Spleen (tissue), 11 donors: ENCODE results near the gene CNNM1. TPM values are rescaled to one million over a fixed set of nuclear protein-coding genes. Genes with fewer than 3 reads are reported as not detected.

Experiments used
- DNase-seq: peaks from one replicate; pipeline ENCODE4 v3.0.0-alpha.2; 2020
- H3K27ac ChIP-seq, 8 donors: fragments of 200-600 bp; sonication (generic) in 7 of 8; 1 replicate in 4 of 8; 2 replicates in 4 of 8; pipeline versions ENCODE4 v1.5.0 to v1.8.0; 2016 to 2021; ENCODE audit warnings: inconsistent platforms in 4 of 8, mild to moderate bottlenecking in 4 of 8, moderate library complexity in 1 of 8
- H3K27me3 ChIP-seq, 7 donors: fragments of 200-600 bp; sonication (generic) in 6 of 7; replicated peaks in 1 of 7; 1 replicate in 4 of 7; 2 replicates in 3 of 7; pipeline versions ENCODE4 v1.5.0 to v1.8.0; 2016 to 2021; ENCODE audit warnings: inconsistent platforms in 3 of 7, mild to moderate bottlenecking in 1 of 7
- H3K36me3 ChIP-seq, 6 donors: fragments of 200-600 bp; sonication (generic) in 5 of 6; 1 replicate in 4 of 6; 2 replicates in 2 of 6; pipeline versions ENCODE4 v1.5.0 to v1.8.0; 2016 to 2021; ENCODE audit warnings: inconsistent platforms in 2 of 6
- H3K4me1 ChIP-seq, 6 donors: fragments of 200-600 bp; sonication (generic) in 5 of 6; 1 replicate in 3 of 6; 2 replicates in 3 of 6; pipeline versions ENCODE4 v1.5.0 to v1.8.0; 2016 to 2021; ENCODE audit warnings: inconsistent platforms in 3 of 6
- H3K4me3 ChIP-seq, 8 donors: fragments of 200-600 bp; sonication (generic) in 7 of 8; 1 replicate in 4 of 8; 2 replicates in 4 of 8; pipeline versions ENCODE4 v1.5.0 to v1.8.0; 2016 to 2021; ENCODE audit warnings: inconsistent platforms in 4 of 8, mild to moderate bottlenecking in 4 of 8, moderate library complexity in 2 of 8
- H3K9me3 ChIP-seq, 8 donors: fragments of 200-600 bp; sonication (generic) in 7 of 8; 1 replicate in 4 of 8; 2 replicates in 4 of 8; pipeline versions ENCODE4 v1.5.0 to v1.8.0; 2016 to 2021; ENCODE audit warnings: inconsistent platforms in 4 of 8
- CTCF ChIP-seq, 11 experiments: fragments of 200-600 bp in 7 of 11; fragments of 450-650 bp in 4 of 11; sonication (generic) in 4 of 11; IDR thresholded peaks in 8 of 11; conservative IDR thresholded peaks in 3 of 11; 1 replicate in 7 of 11; 2 replicates in 4 of 11; pipeline versions ENCODE4 v1.4.0 to v1.8.0; 2016 to 2021; ENCODE audit warnings: antibody characterized with exemption in 11 of 11, inconsistent platforms in 4 of 11, mild to moderate bottlenecking in 1 of 11
- POLR2A ChIP-seq, 3 donors: fragments of 450-650 bp; IDR thresholded peaks; one replicate each; pipeline ENCODE4 v1.5.1; 2017; ENCODE audit warnings: antibody characterized with exemption in 3 of 3, mild to moderate bottlenecking in 1 of 3
- POLR2AphosphoS5 ChIP-seq, 3 donors: sonication (generic); formaldehyde crosslinking; IDR thresholded peaks; one replicate each; pipeline ENCODE4 v1.5.1; 2017; ENCODE audit warnings: antibody characterized with exemption in 3 of 3
- WGBS, 5 donors: extraction: QIAGEN DNeasy Blood & Tissue Kit in 3 of 5; methylation state at CpG; one replicate each; pipeline versions ENCODE4 v1.1.5 to v1.1.7; 2013 to 2018; 5-methylcytosine and 5-hydroxymethylcytosine counted together
- intact Hi-C: fragments of 100-400 bp; cut with DNase I; formaldehyde crosslinking; loops from one replicate; pipeline ENCODE4 v1.15.0; 2023; ENCODE audit warnings: low total_unique reads
- polyA plus RNA-seq, 3 donors: library from polyadenylated mRNA; stranded (reverse); fragments of 200-250 nt; gene quantifications; one replicate each; pipeline ENCODE4 v1.2.1, GENCODE V29; 2013
- total RNA-seq, 7 donors: library from RNA; depleted of rRNA in 3 of 7; stranded (reverse); fragments of >200 nt in 3 of 7; fragmentation: NEBNext Ultra II Directional in 4 of 7; extraction: Animal tissue kit (Norgen Biotek cat#: 25700) in 4 of 7; gene quantifications; one replicate each; pipeline versions ENCODE4 v1.1.0 to v1.2.1, GENCODE V29; 2016 to 2021
- donor health status: healthy with polysubstance abuse.
- donor health status: DM: no; HTN: no; CAD: no; lungs with moderate emphysema.
- donor health status: DM: no; HTN: no; CAD: no.
- donor health status: Bipolar disorder and iron deficiency.
- donor health status: healthy.
- donor health status: DM: no; HTN: no; CAD: no.
- donor health status: DM: yes; HTN: yes; CAD: no.

The CNNM1 gene
- total and polyA plus RNA-seq, 10 donors = 0.05 to 0.43 (median 0.16) TPM; not detected in 1

- WGBS, 5 donors = 24 to 54% (median 34%) methylated on average over 5 of the region's 5 CpGs
- no peaks in the 10 kb centered on the region for H3K4me1 ChIP-seq
- H3K36me3 ChIP-seq = no peaks in the 10 kb centered on the region
- no peak overlapping the region for H3K27ac ChIP-seq
- H3K4me3 ChIP-seq = no peak overlapping the region
- H3K27me3 ChIP-seq = peaks cover 0 to 15% (median 0%) of the 10 kb centered on the region in 7 donors
- no peak for DNase-seq
- peaks cover 0 to 15% (median 10%) of the 10 kb centered on the region in 8 donors for H3K9me3 ChIP-seq
- intact Hi-C loops = no loop called here
- TF ChIP-seq CTCF (IDR thresholded peaks at IDR 0.05 in 8 of 11, conservative IDR thresholded peaks at IDR 0.05 in 3 of 11) = no peak
- TF ChIP-seq POLR2AphosphoS5 (IDR thresholded peaks at IDR 0.05) = no peak
- no peak for TF ChIP-seq POLR2A (IDR thresholded peaks at IDR 0.05)
Measured at GRCh38 chr10:99303899-99304861, 25.0 kb upstream of the CNNM1 start.

- no peaks in the 10 kb centered on the region for H3K4me1 ChIP-seq
- intact Hi-C loops = no loop called here
Measured at GRCh38 chr10:99304862-99305229, 24.3 kb upstream of the CNNM1 start.

GRCh38 chr10:99312501-99312900, 16.7 kb upstream of the CNNM1 start:
- DNase-seq = no peak
- Histone ChIP-seq H3K27me3 (peaks cover 0 to 31% (median 0%) of the 10 kb centered on the region in 7 donors), H3K4me3 (no peak overlapping the region), H3K9me3 (peaks cover 0 to 39% (median 20%) of the 10 kb centered on the region in 8 donors), H3K4me1 (no peaks in the 10 kb centered on the region), H3K27ac (no peak overlapping the region), H3K36me3 (no peaks in the 10 kb centered on the region)
- TF ChIP-seq CTCF (IDR thresholded peaks at IDR 0.05 in 8 of 11, conservative IDR thresholded peaks at IDR 0.05 in 3 of 11) (no peak), POLR2AphosphoS5 (IDR thresholded peaks at IDR 0.05) (no peak), POLR2A (IDR thresholded peaks at IDR 0.05) (no peak)
- intact Hi-C loops = no loop called here
- WGBS, 5 donors = 80 to 96% (median 89%) methylated on average over 2 of the region's 2 CpGs

More at GRCh38 chr10:99304862-99305229, 24.3 kb upstream of the CNNM1 start:
- no peaks in the 10 kb centered on the region for H3K36me3 ChIP-seq
- TF ChIP-seq POLR2A (IDR thresholded peaks at IDR 0.05) = no peak
- H3K9me3 ChIP-seq = peaks cover 0 to 21% (median 16%) of the 10 kb centered on the region in 8 donors
- DNase-seq = no peak
- no peak overlapping the region for H3K27ac ChIP-seq
- H3K4me3 ChIP-seq = no peak overlapping the region
- peaks cover 0 to 15% (median 0%) of the 10 kb centered on the region in 7 donors for H3K27me3 ChIP-seq

- WGBS, 5 donors = 91 to 98% (median 94%) methylated on average over 16 of the region's 16 CpGs
- H3K36me3 ChIP-seq = no peaks in the 10 kb centered on the region
- intact Hi-C loops = no loop called here
- no peak overlapping the region for H3K4me3 ChIP-seq
- peaks cover 0 to 14% (median 0%) of the 10 kb centered on the region in 8 donors for H3K9me3 ChIP-seq
- no peaks in the 10 kb centered on the region for H3K4me1 ChIP-seq
- peaks cover 0 to 39% (median 0%) of the 10 kb centered on the region in 7 donors for H3K27me3 ChIP-seq
- TF ChIP-seq POLR2A (IDR thresholded peaks at IDR 0.05) = no peak
- TF ChIP-seq POLR2AphosphoS5 (IDR thresholded peaks at IDR 0.05) = no peak
- no peak for TF ChIP-seq CTCF (IDR thresholded peaks at IDR 0.05 in 8 of 11, conservative IDR thresholded peaks at IDR 0.05 in 3 of 11)
- DNase-seq = no peak
- H3K27ac ChIP-seq = no peak overlapping the region
Measured at GRCh38 chr10:99315853-99316252, 13.3 kb upstream of the CNNM1 start.
